NOMO-1 treated with dmso at 0.1 percent for 144 hours (cell line): ENCODE results near the gene C10orf67.
"Not testable (repeated sequence)": the region's sequence is repeated elsewhere in the genome, so short reads cannot be mapped to it uniquely, and the experiment has no call there.

Experiments used
- DNase-seq: peaks from one replicate; lab custom pipeline; 2025; ENCODE audit not compliant: unreplicated experiment; lab: John Stamatoyannopoulos, UW

C10orf67 gene

DNA sequence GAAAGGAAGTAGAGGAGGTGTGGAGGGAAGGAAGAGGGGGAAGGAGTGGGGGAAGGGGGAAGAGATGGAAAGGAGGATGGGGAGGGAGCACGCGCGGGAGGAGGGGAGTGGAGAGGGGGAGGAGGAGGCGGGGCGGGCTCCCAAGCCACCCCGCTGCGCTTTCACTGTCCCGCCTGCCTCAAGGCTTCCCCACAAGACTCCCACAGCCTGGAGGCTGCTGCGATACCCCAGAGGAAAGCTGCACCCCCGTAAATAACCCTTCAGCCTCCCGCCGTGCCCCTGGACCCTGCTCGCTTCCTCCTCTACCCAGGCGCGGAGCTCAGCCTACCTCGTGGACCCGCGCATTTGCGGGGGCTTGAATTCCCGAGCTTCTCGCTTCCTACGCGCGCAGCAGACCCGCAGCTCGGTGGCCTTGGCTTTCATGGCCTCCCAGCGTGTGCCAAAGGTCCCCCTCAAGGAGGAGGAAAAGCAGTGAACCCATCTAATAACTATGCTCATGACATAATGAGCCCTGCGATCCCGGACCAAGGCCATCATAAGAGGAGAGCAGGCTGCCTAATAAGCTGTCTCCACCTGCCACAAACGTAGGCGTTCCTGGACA is at the start of gene C10orf67:
Gene C10orf67 (minus strand): TSS at position 557 of the 601 bp plus-strand sequence. CDS start 23 bp downstream, at position 534.
- DNase-seq = no peak

GRCh38 chr10:23391821-23392220 is 47.2 kb upstream of the C10orf67 start:
- no peak for DNase-seq

- no peak for DNase-seq
These were observed 46.2 kb upstream of the C10orf67 start for GRCh38 chr10:23390809-23391208.

DNA sequence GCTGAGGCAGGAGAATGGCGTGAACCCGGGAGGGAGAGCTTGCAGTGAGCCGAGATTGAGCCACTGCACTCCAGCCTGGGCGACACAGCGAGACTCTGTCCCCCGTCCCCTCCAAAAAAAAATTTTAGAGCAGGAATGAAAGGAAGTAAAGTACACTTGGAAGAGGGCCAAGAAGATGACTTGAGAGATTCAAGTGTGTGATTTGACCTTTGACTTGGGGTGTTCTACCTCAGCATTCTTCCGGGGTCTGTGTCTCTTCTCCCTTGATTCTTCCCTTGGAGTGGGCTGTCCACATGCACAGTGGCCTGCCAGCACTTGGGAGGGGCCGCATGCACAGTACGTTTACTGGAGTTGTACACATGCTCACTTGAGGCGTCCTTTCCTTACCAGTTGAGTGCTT is 45.8 kb upstream of the C10orf67 start:
- DNase-seq = not testable (repeated sequence)

GRCh38 chr10:23387516-23387915 is 42.9 kb upstream of the C10orf67 start:
- DNase-seq = not testable (repeated sequence)

DNA sequence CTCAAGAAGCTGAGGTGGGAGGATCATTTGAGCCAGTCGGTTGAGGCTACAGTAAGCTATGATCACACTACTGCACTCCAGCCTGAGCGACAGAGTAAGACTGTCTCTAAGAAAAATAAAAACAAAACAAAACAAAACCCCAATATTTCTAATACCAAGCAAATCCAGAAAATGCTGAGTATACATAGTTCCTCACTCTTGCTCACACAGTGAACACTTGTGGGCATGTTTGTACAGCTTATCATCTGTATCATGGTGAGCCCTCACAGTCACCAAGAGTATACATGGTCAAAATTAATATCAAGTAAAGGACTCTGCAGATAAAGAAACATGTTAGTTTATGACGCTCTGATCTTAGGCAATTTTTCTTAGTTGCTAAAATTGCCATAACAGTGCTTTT is 41.5 kb upstream of the C10orf67 start:
- DNase-seq = no peak

DNA sequence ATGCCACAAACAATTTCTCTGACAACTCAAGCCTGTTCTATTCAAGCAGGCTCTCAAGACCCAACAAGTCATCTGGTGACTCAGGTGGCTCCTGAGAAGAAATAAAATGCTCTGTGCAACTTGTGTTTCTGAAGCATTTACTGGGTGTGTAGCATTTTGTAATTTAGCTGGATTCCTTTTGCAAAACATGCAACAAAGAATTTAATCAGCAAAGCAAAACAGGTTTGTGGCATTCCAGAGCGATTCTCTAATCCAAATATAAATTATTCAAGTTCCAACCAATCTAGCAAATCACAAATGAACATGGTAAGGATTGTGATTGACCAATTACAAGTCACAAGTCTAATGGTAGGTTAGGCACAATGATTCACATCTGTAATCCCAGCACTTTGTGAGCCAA is 39.8 kb upstream of the C10orf67 start:
- DNase-seq = no peak

GRCh38 chr10:23383637-23384036 is 39.0 kb upstream of the C10orf67 start:
- no peak for DNase-seq

- no peak for DNase-seq
These were observed 36.9 kb upstream of the C10orf67 start for GRCh38 chr10:23381298-23382040.

DNA sequence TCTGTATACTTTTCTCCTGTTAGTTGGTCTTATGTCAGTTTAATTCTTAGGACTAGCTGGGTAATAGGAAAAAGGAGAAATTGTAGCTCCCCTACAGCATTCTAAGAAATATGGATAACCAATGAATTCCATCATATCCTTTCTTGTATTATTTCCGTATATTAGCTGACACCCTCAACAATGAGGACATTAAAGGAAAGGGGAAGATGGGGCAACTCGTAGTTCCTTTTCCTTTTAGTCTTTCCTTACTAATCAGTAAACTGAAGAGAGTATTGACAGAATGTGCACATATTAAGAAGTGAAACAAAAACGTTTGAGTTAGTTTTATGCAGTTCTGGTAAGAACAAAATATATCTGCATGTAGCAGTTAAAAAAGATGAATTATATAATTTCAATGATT is 35.1 kb upstream of the C10orf67 start:
- no peak for DNase-seq

DNA sequence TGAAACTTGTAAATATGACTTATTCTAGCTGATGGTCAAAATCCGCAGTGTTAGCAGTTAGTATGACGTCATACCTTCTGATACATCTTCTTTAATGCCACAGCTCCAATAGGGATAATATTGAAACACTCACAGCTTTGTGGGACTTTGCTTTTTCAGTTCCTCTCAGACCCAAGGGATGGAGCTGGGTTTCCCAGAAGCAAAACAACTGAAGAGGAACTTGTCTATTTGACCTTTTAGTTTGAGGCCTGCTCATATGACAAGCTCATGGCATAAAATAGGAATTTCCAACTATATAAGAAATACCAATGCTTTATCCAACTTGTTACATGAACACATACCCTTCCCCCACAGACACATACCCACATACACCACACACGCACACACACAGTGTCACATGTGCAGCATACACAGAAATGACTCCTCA is 31.6 kb upstream of the C10orf67 start:
- DNase-seq = no peak

DNA sequence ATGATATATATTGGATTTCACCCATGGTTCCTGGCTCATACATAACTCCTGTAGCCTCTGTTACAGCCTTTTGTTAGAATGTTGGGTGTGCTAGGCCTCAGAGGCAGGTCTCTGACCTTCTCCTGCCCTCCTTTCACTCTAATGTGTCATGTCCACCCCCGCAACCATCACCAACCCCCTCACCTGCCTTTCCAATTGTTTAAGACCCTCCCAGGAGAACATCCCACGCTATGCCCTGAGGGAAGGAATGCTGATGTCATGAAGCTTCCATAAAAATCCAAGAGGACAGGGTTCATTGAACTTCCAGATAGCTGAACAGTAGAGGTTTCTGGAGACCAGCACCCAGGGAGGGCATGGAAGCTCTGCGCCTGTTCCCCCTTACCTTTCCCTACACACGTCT is 30.8 kb upstream of the C10orf67 start:
- DNase-seq = no peak

DNA sequence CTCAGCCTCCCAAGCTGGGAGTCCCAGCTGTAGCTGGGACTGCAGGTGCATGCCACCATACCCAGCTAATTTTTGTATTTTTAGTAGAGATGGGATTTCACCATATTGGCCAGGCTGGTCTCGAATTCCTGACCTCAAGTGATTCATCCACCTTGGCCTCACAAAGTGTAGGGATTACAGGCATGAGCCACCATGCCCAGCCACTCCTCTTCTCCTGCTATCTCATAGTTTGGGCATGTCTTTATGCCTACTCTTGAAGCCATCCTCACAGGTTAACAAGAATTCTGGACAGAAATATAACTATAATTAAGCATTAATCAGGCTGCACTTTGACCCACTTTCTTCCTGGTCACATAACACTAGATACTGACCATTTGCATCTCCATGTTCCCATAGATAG is 28.6 kb upstream of the C10orf67 start:
- no peak for DNase-seq

DNA sequence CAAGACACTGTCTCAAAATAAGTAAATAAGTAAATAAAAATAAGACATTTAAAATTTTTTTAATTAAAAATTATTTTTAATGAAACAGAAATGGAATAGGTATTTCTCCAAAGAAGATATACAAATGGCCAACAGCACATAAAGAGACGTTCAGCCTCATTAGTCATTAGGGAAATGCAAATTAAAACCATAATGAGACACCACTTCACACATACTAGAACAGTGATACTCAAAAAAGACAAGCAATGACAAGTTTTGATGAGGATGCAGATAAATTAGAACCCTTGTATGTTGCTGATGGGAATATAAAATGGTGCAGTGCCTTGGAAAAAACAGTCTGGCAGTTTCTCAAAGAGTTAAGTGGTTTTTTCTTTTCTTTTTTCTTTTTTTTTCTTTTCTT is 26.5 kb upstream of the C10orf67 start:
- DNase-seq = no peak

GRCh38 chr10:23370106-23370505 is 25.5 kb upstream of the C10orf67 start:
- no peak for DNase-seq

DNA sequence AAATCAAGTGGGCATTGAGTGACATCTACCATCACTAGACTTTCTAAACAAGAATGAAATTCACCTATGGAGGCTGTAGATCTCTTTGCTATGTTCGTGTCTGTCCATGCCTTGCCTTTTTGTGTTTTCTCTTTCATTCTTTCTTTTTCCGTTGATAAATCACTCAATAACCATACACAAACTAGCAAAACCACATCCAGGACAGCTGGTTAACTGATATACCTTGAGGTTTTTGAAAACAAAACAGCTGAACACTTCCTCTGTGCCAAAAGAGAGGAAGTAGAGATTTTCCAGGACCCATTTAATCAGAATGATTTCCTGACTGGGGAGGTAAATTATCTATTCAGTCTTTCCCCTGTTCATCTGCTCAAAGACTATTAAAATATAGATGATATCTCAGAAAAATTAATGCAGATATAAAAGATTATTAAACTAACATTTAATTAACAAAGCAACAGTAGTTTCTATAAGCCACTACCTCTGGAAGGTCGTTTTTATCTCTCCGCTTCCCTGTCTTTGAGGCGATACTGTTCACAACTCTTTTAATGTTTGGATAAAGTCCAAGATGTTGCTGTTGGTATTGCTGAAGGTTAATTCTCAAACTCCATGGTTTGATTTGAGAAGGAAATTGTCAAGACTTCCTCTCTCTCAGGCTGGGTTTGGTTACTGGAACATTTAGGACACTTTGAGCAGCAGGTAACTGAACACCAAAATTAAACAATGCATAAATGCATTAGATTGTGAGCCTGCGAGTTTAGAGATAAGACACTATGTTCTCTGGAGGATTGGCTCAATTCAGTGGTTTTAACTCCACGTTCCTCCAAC is 24.4 kb upstream of the C10orf67 start:
- DNase-seq = peak; percentile 13

- no peak for DNase-seq
These were observed 23.4 kb upstream of the C10orf67 start for GRCh38 chr10:23367896-23368595.

GRCh38 chr10:23365417-23366030 is 20.9 kb upstream of the C10orf67 start:
- DNase-seq = not testable (repeated sequence)

GRCh38 chr10:23364378-23364777 is 19.8 kb upstream of the C10orf67 start:
- no peak for DNase-seq

GRCh38 chr10:23363793-23364135 is 19.2 kb upstream of the C10orf67 start:
- DNase-seq = no peak
